C4-2B (cell line): Measurements from ENCODE around the gene IGF2.

Source experiments
- H3K27ac ChIP-seq: fragments of 450-650 bp; 2 replicates; pipeline ENCODE4 v1.5.1; 2017
- ZFX ChIP-seq: fragments of 450-650 bp; IDR thresholded peaks from 2 replicates; pipeline ENCODE4 v1.6.1; 2017
- TF ChIP-seq, protein P1 (sequence below): fragments of 450-650 bp; conservative IDR thresholded peaks from 2 replicates; pipeline ENCODE4 v1.5.1; 2017; ENCODE audit warnings: mild to moderate bottlenecking

IGF2 gene

DNA sequence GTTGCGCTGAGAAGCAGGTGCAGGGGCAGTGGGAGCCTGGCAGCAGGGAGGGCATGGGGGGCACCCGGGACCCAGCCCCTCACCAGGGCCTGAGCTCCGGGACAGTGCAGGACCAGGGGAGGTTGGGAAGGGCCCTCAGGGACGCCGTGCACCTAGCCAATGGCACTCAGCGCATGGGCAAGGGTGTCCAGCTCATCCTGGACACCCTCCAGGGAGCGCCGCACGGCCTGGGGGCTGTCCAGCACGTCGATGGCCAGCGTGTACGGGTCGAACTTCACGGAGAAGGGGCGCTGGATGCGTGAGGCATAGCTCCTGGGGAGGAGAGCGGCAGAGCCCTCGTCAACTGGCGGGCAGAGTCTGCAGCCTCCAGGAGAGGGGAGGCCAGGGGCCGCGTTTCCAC, 24.9 kb upstream of the IGF2 start:
- TF ChIP-seq, protein P1, sequence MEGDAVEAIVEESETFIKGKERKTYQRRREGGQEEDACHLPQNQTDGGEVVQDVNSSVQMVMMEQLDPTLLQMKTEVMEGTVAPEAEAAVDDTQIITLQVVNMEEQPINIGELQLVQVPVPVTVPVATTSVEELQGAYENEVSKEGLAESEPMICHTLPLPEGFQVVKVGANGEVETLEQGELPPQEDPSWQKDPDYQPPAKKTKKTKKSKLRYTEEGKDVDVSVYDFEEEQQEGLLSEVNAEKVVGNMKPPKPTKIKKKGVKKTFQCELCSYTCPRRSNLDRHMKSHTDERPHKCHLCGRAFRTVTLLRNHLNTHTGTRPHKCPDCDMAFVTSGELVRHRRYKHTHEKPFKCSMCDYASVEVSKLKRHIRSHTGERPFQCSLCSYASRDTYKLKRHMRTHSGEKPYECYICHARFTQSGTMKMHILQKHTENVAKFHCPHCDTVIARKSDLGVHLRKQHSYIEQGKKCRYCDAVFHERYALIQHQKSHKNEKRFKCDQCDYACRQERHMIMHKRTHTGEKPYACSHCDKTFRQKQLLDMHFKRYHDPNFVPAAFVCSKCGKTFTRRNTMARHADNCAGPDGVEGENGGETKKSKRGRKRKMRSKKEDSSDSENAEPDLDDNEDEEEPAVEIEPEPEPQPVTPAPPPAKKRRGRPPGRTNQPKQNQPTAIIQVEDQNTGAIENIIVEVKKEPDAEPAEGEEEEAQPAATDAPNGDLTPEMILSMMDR, result no peak
- TF ChIP-seq ZFX, result no peak
- no peak overlapping the region for H3K27ac ChIP-seq

- TF ChIP-seq ZFX, result no peak
- TF ChIP-seq, protein P1, result no peak
- H3K27ac ChIP-seq, result no peak overlapping the region
Measured at GRCh38 chr11:2163428-2163978, 24.3 kb upstream of the IGF2 start.

- TF ChIP-seq, protein P1, result no peak
- TF ChIP-seq ZFX, result no peak
- no peak within 1 kb of the TSS for H3K27ac ChIP-seq
Measured at GRCh38 chr11:2160736-2161259, 21.6 kb upstream of the IGF2 start, which contains the start of gene INS. Gene INS (minus strand): TSS chr11:2161209. CDS start chr11:2160971, 238 bp downstream.

GRCh38 chr11:2159536-2160413, 20.6 kb upstream of the IGF2 start:
- TF ChIP-seq, protein P1, result no peak
- no peak for TF ChIP-seq ZFX
- H3K27ac ChIP-seq, result no peak overlapping the region

DNA sequence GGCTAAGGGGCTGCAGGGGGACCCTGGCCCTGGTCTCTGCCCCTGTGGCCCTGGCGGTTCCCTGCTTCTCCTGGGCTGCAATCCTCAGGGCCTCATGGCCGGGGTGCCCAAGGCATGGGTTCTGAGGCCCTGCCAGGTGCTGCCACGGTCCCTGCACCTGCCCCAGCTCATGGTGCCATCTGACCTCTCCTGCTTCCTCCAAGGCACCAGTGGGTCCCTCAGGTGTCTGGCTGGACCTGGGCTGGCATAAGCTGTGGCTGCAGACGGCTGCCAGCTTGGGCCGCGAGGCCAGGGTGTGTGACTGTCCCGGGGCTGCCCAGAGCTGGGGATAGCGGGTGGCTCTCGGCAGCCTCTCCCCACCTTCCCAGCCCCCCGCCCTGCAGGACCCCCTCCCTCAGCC, 19.8 kb upstream of the IGF2 start:
- TF ChIP-seq ZFX, result no peak
- TF ChIP-seq, protein P1, result no peak
- no peak overlapping the region for H3K27ac ChIP-seq

DNA sequence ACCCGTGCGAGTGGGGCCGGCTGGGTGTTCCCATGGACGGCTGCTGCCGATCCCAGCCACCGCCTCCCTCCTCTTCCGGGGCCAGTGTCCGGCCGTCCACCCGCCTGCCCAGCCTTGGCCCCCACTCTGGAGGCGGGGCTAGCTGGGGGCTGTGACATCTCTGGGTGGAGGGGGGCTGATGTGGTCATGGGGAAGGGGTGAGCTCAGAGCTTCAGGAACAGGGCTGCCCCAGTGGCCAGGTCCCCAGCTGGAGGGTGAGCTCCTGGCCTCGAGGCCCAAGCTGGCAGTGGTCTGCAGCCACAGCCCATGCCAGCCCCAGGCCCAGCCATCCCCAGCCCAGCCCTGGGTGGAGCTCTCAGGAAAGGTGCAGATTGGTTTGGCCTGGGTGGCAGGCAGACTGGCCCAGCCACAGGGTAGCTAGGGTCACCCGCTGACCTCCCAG, 19.1 kb upstream of the IGF2 start:
- no peak for TF ChIP-seq ZFX
- TF ChIP-seq, protein P1, result no peak
- no peak overlapping the region; the same call in 1 of the 2 replicates for H3K27ac ChIP-seq
